HG02678 (cell line): Measurements from ENCODE around the gene SEC16B.

ENCODE experiments used
- ATAC-seq: cut with Tn5 transposase; IDR thresholded peaks from one replicate; pipeline ENCODE4 v1.9.1; 2021; ENCODE audit warnings: mild to moderate bottlenecking, moderate library complexity; ENCODE audit not compliant: unreplicated experiment

SEC16B gene

GRCh38 chr1:177914603-177915002 lies 55.3 kb downstream of the SEC16B start:
- no peak for ATAC-seq

GRCh38 chr1:177913762-177914540 lies 55.9 kb downstream of the SEC16B start:
- ATAC-seq: no peak

GRCh38 chr1:177912991-177913390 lies 56.9 kb downstream of the SEC16B start:
- no peak for ATAC-seq

DNA sequence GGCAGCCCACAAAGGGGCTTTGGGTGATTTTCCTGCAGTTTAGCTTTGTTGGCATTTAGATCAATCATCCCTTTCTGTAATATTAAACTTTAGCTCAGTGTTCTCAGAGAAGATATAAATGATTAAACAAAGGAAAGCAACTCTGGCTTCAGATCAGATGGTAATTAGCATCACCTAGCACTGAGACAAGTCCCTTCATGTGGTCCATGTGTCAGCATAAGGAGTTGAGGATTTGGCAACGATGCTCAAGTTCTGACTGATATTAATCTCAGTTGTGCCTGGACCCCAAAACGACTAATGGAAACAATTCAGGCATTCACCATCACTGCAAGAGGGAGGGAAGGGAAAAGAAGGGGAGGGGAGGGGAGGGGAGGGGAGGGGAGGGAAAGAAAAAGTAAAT lies 60.4 kb downstream of the SEC16B start:
- ATAC-seq: no peak

- no peak for ATAC-seq
These were observed 62.9 kb downstream of the SEC16B start for GRCh38 chr1:177907000-177907399.

DNA sequence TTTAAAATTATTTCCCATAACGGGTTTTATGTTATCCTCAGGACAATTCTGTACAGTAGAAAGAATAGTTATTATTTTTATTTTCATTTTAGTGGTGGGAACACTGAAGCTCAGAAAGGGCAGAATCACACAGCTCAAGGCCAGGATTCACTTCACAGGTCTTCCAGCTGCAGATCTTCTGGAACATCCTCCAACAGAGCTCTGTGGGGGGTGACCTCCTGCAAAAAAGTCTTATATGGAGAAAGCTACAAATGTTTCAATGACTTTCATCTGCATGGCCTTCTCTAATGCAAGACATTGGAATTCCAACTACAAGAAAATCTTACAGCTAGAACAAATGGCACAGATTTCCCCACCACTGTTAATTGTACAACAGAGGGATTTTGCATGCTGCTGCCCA lies 64.2 kb downstream of the SEC16B start:
- no peak for ATAC-seq

GRCh38 chr1:177902266-177902665 lies 67.6 kb downstream of the SEC16B start:
- no peak for ATAC-seq

GRCh38 chr1:177897998-177898654 lies 71.7 kb downstream of the SEC16B start:
- ATAC-seq: no peak

- no peak for ATAC-seq
These were observed 72.4 kb downstream of the SEC16B start for GRCh38 chr1:177897281-177897997.
